Osteoblast (primary cell): ENCODE measurements around the gene KLHL41. TPM values are rescaled to one million over a fixed set of nuclear protein-coding genes. Genes with fewer than 3 reads are reported as not detected.

Experiments
- DNase-seq: peaks from one replicate; pipeline ENCODE4 v3.0.0; 2011; ENCODE audit warnings: low spot score, mixed read lengths; ENCODE audit not compliant: insufficient read length; ENCODE audit errors: missing footprints
- H2AFZ ChIP-seq: 2 replicates; pipeline ENCODE4 v1.6.0; 2011; ENCODE audit warnings: mild to moderate bottlenecking, low read length
- H3K27ac ChIP-seq: 2 replicates; pipeline ENCODE4 v1.5.1; 2011; ENCODE audit warnings: mild to moderate bottlenecking, low read depth, low read length, moderate library complexity
- H3K27me3 ChIP-seq: 2 replicates; pipeline ENCODE4 v1.6.0; 2012; ENCODE audit warnings: mild to moderate bottlenecking, control low read depth, inconsistent platforms, low read length, moderate library complexity; ENCODE audit not compliant: insufficient read depth
- H3K36me3 ChIP-seq: 2 replicates; pipeline ENCODE4 v1.5.1; 2011; ENCODE audit warnings: mild to moderate bottlenecking, low read length, control low read depth, moderate library complexity; ENCODE audit not compliant: insufficient read depth
- H3K4me1 ChIP-seq: 2 replicates; pipeline ENCODE4 v1.5.1; 2011; ENCODE audit warnings: mild to moderate bottlenecking, low read length, control low read depth, moderate library complexity; ENCODE audit not compliant: insufficient read depth
- H3K4me2 ChIP-seq: 2 replicates; pipeline ENCODE4 v1.6.0; 2011; ENCODE audit warnings: mild to moderate bottlenecking, low read length; ENCODE audit not compliant: insufficient read depth
- H3K4me3 ChIP-seq: fragments of 200-600 bp; sonication (generic); 3 replicates; pipeline ENCODE4 v1.5.1; 2012; ENCODE audit warnings: mild to moderate bottlenecking, low read length, inconsistent platforms; ENCODE audit not compliant: insufficient read depth
- H3K79me2 ChIP-seq: 2 replicates; pipeline ENCODE4 v1.6.0; 2012; ENCODE audit warnings: mild to moderate bottlenecking, low read length, control low read depth, inconsistent platforms; ENCODE audit not compliant: insufficient read depth
- H3K9me3 ChIP-seq: 2 replicates; pipeline ENCODE4 v1.5.1; 2011; ENCODE audit warnings: low read depth, low read length, control low read depth
- H4K20me1 ChIP-seq: 2 replicates; pipeline ENCODE4 v1.6.0; 2012; ENCODE audit warnings: mild to moderate bottlenecking, low read length, control low read depth; ENCODE audit not compliant: insufficient read depth
- total RNA-seq: library from RNA; depleted of rRNA; stranded (reverse); fragments of >200 nt; gene quantifications from 2 replicates; pipeline ENCODE4 v1.2.3, GENCODE V29; 2012
- TF ChIP-seq, protein P1 (sequence below): IDR thresholded peaks from 2 replicates; pipeline ENCODE4 v1.5.1; 2011; ENCODE audit warnings: mild to moderate bottlenecking, low read depth, low read length, moderate library complexity; ENCODE audit errors: extremely low read depth

KLHL41 gene
- 1.1 and 1.2 TPM in 2 replicates for total RNA-seq

DNA sequence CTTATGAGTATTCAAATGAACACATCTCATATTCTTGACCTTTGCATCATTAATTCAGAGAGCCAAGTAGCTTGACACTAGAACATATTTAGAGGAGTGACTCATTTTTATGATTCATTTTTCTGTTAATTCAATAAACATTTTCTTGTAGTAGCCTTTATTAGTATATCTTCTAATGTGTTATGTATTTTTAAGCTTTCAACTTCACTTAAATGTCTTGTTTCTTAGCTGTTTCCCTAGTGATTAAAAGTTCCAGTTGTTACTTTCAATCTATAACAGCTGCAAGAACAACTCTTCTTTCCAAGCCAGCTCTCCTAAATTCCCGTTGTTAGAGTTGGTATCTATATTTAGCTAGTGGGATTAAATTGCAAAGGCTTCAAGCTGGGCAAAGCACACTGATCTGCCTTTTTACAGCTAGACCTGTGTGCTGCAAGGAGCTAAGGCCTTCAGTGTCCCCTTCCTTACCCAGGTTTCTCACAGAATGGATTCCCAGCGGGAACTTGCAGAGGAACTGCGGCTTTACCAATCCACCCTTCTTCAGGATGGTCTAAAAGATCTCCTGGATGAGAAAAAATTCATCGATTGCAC, at the start of gene KLHL41:
Gene KLHL41, plus strand, starts transcription at position 405 of the 588 bp plus-strand sequence. Its CDS starts 77 bp downstream, at position 482.
- DNase-seq = no peak
- Histone ChIP-seq H4K20me1 (no peaks in the 10 kb centered on the region), H3K9me3 (no peaks in the 10 kb centered on the region), H3K27ac (no peak within 1 kb of the TSS), H3K4me1 (peaks cover 12% of the 10 kb centered on the region), H3K4me3 (no peak within 1 kb of the TSS), H3K36me3 (no peaks in the 10 kb centered on the region), H3K79me2 (no peaks in the 10 kb centered on the region), H3K4me2 (no peak within 1 kb of the TSS), H2AFZ (no peak within 1 kb of the TSS), H3K27me3 (no peaks in the 10 kb centered on the region)
- TF ChIP-seq, protein P1, sequence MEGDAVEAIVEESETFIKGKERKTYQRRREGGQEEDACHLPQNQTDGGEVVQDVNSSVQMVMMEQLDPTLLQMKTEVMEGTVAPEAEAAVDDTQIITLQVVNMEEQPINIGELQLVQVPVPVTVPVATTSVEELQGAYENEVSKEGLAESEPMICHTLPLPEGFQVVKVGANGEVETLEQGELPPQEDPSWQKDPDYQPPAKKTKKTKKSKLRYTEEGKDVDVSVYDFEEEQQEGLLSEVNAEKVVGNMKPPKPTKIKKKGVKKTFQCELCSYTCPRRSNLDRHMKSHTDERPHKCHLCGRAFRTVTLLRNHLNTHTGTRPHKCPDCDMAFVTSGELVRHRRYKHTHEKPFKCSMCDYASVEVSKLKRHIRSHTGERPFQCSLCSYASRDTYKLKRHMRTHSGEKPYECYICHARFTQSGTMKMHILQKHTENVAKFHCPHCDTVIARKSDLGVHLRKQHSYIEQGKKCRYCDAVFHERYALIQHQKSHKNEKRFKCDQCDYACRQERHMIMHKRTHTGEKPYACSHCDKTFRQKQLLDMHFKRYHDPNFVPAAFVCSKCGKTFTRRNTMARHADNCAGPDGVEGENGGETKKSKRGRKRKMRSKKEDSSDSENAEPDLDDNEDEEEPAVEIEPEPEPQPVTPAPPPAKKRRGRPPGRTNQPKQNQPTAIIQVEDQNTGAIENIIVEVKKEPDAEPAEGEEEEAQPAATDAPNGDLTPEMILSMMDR = no peak

DNA sequence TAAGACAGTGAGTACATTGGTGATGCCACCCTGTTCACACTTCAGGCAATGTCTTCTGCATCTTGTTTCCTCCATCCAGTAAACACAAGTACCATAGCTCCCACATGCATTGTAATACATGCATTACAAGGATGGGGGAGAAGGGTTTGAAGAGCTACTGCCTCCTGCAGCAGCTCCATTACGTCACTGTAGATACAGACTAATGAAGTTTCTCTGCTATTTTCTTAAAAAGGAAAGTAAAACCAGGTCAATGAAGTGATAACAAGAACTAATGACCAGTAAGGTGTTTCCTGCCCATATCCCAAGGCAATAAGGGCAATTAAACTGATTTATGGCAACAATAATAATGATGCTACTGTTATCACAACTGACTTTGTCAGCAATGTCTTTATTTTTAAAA, 48.4 kb upstream of the KLHL41 start:
- TF ChIP-seq, protein P1 = no peak
- Histone ChIP-seq H3K27ac (no peak overlapping the region), H3K79me2 (no peaks in the 10 kb centered on the region), H3K27me3 (no peaks in the 10 kb centered on the region), H3K4me2 (no peak overlapping the region), H4K20me1 (no peaks in the 10 kb centered on the region), H3K4me1 (peaks cover 11% of the 10 kb centered on the region), H2AFZ (no peak overlapping the region), H3K36me3 (no peaks in the 10 kb centered on the region), H3K9me3 (no peaks in the 10 kb centered on the region), H3K4me3 (no peak overlapping the region)
- DNase-seq = no peak

DNA sequence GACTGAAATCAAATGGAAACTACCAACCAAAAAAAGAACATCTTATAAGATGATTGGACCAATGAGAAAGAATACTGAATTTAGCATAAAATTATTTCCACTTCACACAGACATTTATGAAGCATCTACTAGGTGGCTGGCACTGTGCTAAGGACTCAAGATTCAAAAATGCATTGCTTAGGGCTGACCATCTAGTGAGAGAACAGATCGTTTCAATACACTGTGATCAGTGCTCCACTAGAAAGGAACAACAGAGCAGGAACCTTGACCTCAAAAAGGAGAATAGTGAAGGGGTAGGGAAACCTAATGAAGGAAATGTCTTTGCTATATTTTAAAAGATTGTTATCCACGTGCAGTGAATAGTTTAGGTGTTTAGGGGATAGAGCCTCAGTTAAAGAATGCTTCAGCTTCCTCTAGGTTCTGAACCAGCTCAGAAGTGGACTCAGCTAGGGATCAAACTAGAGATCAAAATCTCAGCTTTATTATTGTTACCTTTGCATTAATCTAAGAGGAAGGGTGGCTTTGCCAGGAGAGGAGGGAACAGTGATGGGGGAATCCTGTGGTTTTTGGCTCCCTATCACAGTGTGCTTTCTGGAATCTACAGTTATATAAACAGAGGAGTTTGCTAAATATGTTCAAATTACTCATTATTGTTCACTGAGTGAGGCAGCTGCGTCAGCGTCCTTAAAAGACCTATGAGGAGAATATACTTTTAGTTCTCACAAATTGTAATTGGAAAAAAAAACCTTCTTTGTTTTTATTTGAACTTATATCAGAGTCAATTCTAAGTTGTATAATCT, 46.4 kb upstream of the KLHL41 start:
- Histone ChIP-seq H4K20me1 (no peaks in the 10 kb centered on the region), H3K4me1 (peaks cover 11% of the 10 kb centered on the region), H3K4me2 (peak overlapping the region; percentile 64), H3K4me3 (peak overlapping the region; percentile 10), H3K27ac (peak overlapping the region; percentile 43), H3K79me2 (no peaks in the 10 kb centered on the region), H3K9me3 (no peaks in the 10 kb centered on the region), H3K27me3 (no peaks in the 10 kb centered on the region), H3K36me3 (no peaks in the 10 kb centered on the region), H2AFZ (peak overlapping the region; percentile 45)
- TF ChIP-seq, protein P1 = no peak
- peak; percentile 58 for DNase-seq

DNA sequence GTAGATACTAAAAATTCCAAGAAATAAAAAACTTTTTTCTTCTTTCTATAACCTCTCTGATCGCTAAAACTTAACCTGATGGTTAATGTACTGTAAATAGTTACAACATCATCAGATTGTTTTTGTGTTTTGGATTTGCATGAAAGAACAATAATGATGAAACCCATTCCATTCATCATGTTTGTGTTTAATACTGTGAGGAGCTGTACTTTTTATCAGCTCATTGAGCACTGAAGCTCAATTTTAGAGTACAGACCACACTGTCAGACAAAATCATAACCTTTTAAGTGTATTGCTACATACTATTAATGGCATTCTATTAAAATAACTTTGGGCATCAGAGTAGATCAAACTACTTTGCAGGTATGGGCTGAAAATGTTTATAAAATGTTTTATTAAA, 45.0 kb upstream of the KLHL41 start:
- no peaks in the 10 kb centered on the region for H4K20me1 ChIP-seq
- DNase-seq = no peak
- H3K36me3 ChIP-seq = no peaks in the 10 kb centered on the region
- H3K27me3 ChIP-seq = no peaks in the 10 kb centered on the region
- TF ChIP-seq, protein P1 = no peak
- H3K4me2 ChIP-seq = no peak overlapping the region
- no peaks in the 10 kb centered on the region for H3K9me3 ChIP-seq
- no peak overlapping the region for H2AFZ ChIP-seq
- H3K4me3 ChIP-seq = no peak overlapping the region
- H3K4me1 ChIP-seq = peaks cover 11% of the 10 kb centered on the region
- H3K27ac ChIP-seq = no peak overlapping the region
- no peaks in the 10 kb centered on the region for H3K79me2 ChIP-seq
